Spleen (tissue), 11 donors: ENCODE data around the gene PIKFYVE. TPM values are rescaled to one million over a fixed set of nuclear protein-coding genes. Genes with fewer than 3 reads are reported as not detected.
A peak's percentile ranks its signal among the peaks of the same experiment; 100 is the strongest.

ENCODE experiments used
- DNase-seq: peaks from one replicate; pipeline ENCODE4 v3.0.0-alpha.2; 2020
- H3K27ac ChIP-seq, 8 donors: fragments of 200-600 bp; sonication (generic) in 7 of 8; 1 replicate in 4 of 8; 2 replicates in 4 of 8; pipeline versions ENCODE4 v1.5.0 to v1.8.0; 2016 to 2021; ENCODE audit warnings: inconsistent platforms in 4 of 8, mild to moderate bottlenecking in 4 of 8, moderate library complexity in 1 of 8
- H3K27me3 ChIP-seq, 7 donors: fragments of 200-600 bp; sonication (generic) in 6 of 7; replicated peaks in 1 of 7; 1 replicate in 4 of 7; 2 replicates in 3 of 7; pipeline versions ENCODE4 v1.5.0 to v1.8.0; 2016 to 2021; ENCODE audit warnings: inconsistent platforms in 3 of 7, mild to moderate bottlenecking in 1 of 7
- H3K36me3 ChIP-seq, 6 donors: fragments of 200-600 bp; sonication (generic) in 5 of 6; 1 replicate in 4 of 6; 2 replicates in 2 of 6; pipeline versions ENCODE4 v1.5.0 to v1.8.0; 2016 to 2021; ENCODE audit warnings: inconsistent platforms in 2 of 6
- H3K4me1 ChIP-seq, 6 donors: fragments of 200-600 bp; sonication (generic) in 5 of 6; 1 replicate in 3 of 6; 2 replicates in 3 of 6; pipeline versions ENCODE4 v1.5.0 to v1.8.0; 2016 to 2021; ENCODE audit warnings: inconsistent platforms in 3 of 6
- H3K4me3 ChIP-seq, 8 donors: fragments of 200-600 bp; sonication (generic) in 7 of 8; 1 replicate in 4 of 8; 2 replicates in 4 of 8; pipeline versions ENCODE4 v1.5.0 to v1.8.0; 2016 to 2021; ENCODE audit warnings: inconsistent platforms in 4 of 8, mild to moderate bottlenecking in 4 of 8, moderate library complexity in 2 of 8
- H3K9me3 ChIP-seq, 8 donors: fragments of 200-600 bp; sonication (generic) in 7 of 8; 1 replicate in 4 of 8; 2 replicates in 4 of 8; pipeline versions ENCODE4 v1.5.0 to v1.8.0; 2016 to 2021; ENCODE audit warnings: inconsistent platforms in 4 of 8
- CTCF ChIP-seq, 11 experiments: fragments of 200-600 bp in 7 of 11; fragments of 450-650 bp in 4 of 11; sonication (generic) in 4 of 11; IDR thresholded peaks in 8 of 11; conservative IDR thresholded peaks in 3 of 11; 1 replicate in 7 of 11; 2 replicates in 4 of 11; pipeline versions ENCODE4 v1.4.0 to v1.8.0; 2016 to 2021; ENCODE audit warnings: antibody characterized with exemption in 11 of 11, inconsistent platforms in 4 of 11, mild to moderate bottlenecking in 1 of 11
- POLR2A ChIP-seq, 3 donors: fragments of 450-650 bp; IDR thresholded peaks; one replicate each; pipeline ENCODE4 v1.5.1; 2017; ENCODE audit warnings: antibody characterized with exemption in 3 of 3, mild to moderate bottlenecking in 1 of 3
- POLR2AphosphoS5 ChIP-seq, 3 donors: sonication (generic); formaldehyde crosslinking; IDR thresholded peaks; one replicate each; pipeline ENCODE4 v1.5.1; 2017; ENCODE audit warnings: antibody characterized with exemption in 3 of 3
- WGBS, 5 donors: extraction: QIAGEN DNeasy Blood & Tissue Kit in 3 of 5; methylation state at CpG; one replicate each; pipeline versions ENCODE4 v1.1.5 to v1.1.7; 2013 to 2018; 5-methylcytosine and 5-hydroxymethylcytosine counted together
- intact Hi-C: fragments of 100-400 bp; cut with DNase I; formaldehyde crosslinking; loops from one replicate; pipeline ENCODE4 v1.15.0; 2023; ENCODE audit warnings: low total_unique reads
- polyA plus RNA-seq, 3 donors: library from polyadenylated mRNA; stranded (reverse); fragments of 200-250 nt; gene quantifications; one replicate each; pipeline ENCODE4 v1.2.1, GENCODE V29; 2013
- total RNA-seq, 7 donors: library from RNA; depleted of rRNA in 3 of 7; stranded (reverse); fragments of >200 nt in 3 of 7; fragmentation: NEBNext Ultra II Directional in 4 of 7; extraction: Animal tissue kit (Norgen Biotek cat#: 25700) in 4 of 7; gene quantifications; one replicate each; pipeline versions ENCODE4 v1.1.0 to v1.2.1, GENCODE V29; 2016 to 2021
- donor health status: healthy with polysubstance abuse.
- donor health status: DM: no; HTN: no; CAD: no; lungs with moderate emphysema.
- donor health status: DM: no; HTN: no; CAD: no.
- donor health status: Bipolar disorder and iron deficiency.
- donor health status: healthy.
- donor health status: DM: no; HTN: no; CAD: no.
- donor health status: DM: yes; HTN: yes; CAD: no.

The PIKFYVE gene
- total and polyA plus RNA-seq, 10 donors: 7.3 to 68.7 (median 52.7) TPM

- H3K9me3 ChIP-seq: no peaks in the 10 kb centered on the region
- no peak for TF ChIP-seq CTCF (IDR thresholded peaks at IDR 0.05 in 8 of 11, conservative IDR thresholded peaks at IDR 0.05 in 3 of 11)
- no peak for TF ChIP-seq POLR2AphosphoS5 (IDR thresholded peaks at IDR 0.05)
- TF ChIP-seq POLR2A (IDR thresholded peaks at IDR 0.05): no peak
- H3K4me1 ChIP-seq: peaks cover 20 to 77% (median 55%) of the 10 kb centered on the region in 6 donors
- WGBS, 5 donors: 90 to 95% (median 91%) methylated on average over 4 of the region's 4 CpGs
- peaks cover 3 to 73% (median 38%) of the 10 kb centered on the region in 6 donors for H3K36me3 ChIP-seq
- H3K4me3 ChIP-seq: no peak overlapping the region
- intact Hi-C loops: loop anchor here (5.0 kb wide), 1 partner anchor 74 kb away; no protein-coding TSS in a partner anchor
- no peak for DNase-seq
- peak overlapping the region in 1 of 8 donors; percentile 12 for H3K27ac ChIP-seq
- no peaks in the 10 kb centered on the region for H3K27me3 ChIP-seq
Measured at GRCh38 chr2:208251098-208251497, 15.0 kb upstream of the PIKFYVE start.

- Histone ChIP-seq H3K36me3 (peaks cover 3 to 55% (median 22%) of the 10 kb centered on the region in 6 donors), H3K27ac (peak overlapping the region in 5 of 8 donors; percentile 84 to 89 (median 87)), H3K9me3 (no peaks in the 10 kb centered on the region), H3K4me1 (peaks cover 20 to 69% (median 52%) of the 10 kb centered on the region in 6 donors), H3K27me3 (no peaks in the 10 kb centered on the region), H3K4me3 (peak overlapping the region in 4 of 8 donors; percentile 98 to 100 (median 98))
- TF ChIP-seq CTCF (IDR thresholded peaks at IDR 0.05 in 8 of 11, conservative IDR thresholded peaks at IDR 0.05 in 3 of 11) (no peak), POLR2A (IDR thresholded peaks at IDR 0.05) (no peak), POLR2AphosphoS5 (IDR thresholded peaks at IDR 0.05) (no peak)
- 66 to 77% (median 71%) methylated on average over 3 of the region's 3 CpGs for WGBS, 5 donors
- no peak for DNase-seq
- intact Hi-C loops: loop anchor here (5.0 kb wide), 1 partner anchor 76 kb away; no protein-coding TSS in a partner anchor
Measured at GRCh38 chr2:208252716-208253492, 13.2 kb upstream of the PIKFYVE start.

- no peak for TF ChIP-seq POLR2AphosphoS5 (IDR thresholded peaks at IDR 0.05)
- no peak for TF ChIP-seq POLR2A (IDR thresholded peaks at IDR 0.05)
- TF ChIP-seq CTCF (IDR thresholded peaks at IDR 0.05 in 8 of 11, conservative IDR thresholded peaks at IDR 0.05 in 3 of 11): no peak
- H3K27ac ChIP-seq: peak overlapping the region; percentile 45 to 89 (median 84)
Measured at GRCh38 chr2:208253600-208254117, 12.4 kb upstream of the PIKFYVE start.

More at GRCh38 chr2:208253600-208254117, 12.4 kb upstream of the PIKFYVE start:
- 7 to 12% (median 9%) methylated on average over 7 of the region's 7 CpGs for WGBS, 5 donors
- Histone ChIP-seq H3K27me3 (no peaks in the 10 kb centered on the region), H3K4me3 (peak overlapping the region; percentile 91 to 100 (median 98)), H3K4me1 (peaks cover 20 to 65% (median 52%) of the 10 kb centered on the region in 6 donors), H3K36me3 (peaks cover under 1 to 47% (median 16%) of the 10 kb centered on the region in 6 donors), H3K9me3 (no peaks in the 10 kb centered on the region)
- intact Hi-C loops: loop anchor here (5.0 kb wide), 1 partner anchor 76 kb away; no protein-coding TSS in a partner anchor
- DNase-seq: no peak
